Lower leg skin (tissue), 4 donors: ENCODE data around the gene ERRFI1. TPM values are rescaled to one million over a fixed set of nuclear protein-coding genes. Genes with fewer than 3 reads are reported as not detected.

Source experiments
- DNase-seq, 2 donors: peaks; one replicate each; pipeline ENCODE4 v3.0.0-alpha.2; 2019; ENCODE audit warnings: low spot score in 2 of 2
- H3K4me3 ChIP-seq: fragments of 200-600 bp; sonication (generic); 2 replicates; pipeline ENCODE4 v1.5.1; 2017; ENCODE audit warnings: mild to moderate bottlenecking, low read depth; ENCODE audit not compliant: poor library complexity, severe bottlenecking
- POLR2A ChIP-seq, 2 donors: fragments of 450-650 bp; IDR thresholded peaks; one replicate each; pipeline ENCODE4 v1.6.1; 2016 to 2017; ENCODE audit warnings: antibody characterized with exemption in 2 of 2, mild to moderate bottlenecking in 1 of 2, moderate library complexity in 1 of 2
- WGBS, 2 donors: methylation state at CpG; one replicate each; pipeline ENCODE4 v1.1.5; 2018; 5-methylcytosine and 5-hydroxymethylcytosine counted together
- intact Hi-C: fragments of 100-400 bp; cut with DNase I; formaldehyde crosslinking; loops from one replicate; pipeline ENCODE4 v1.15.0; 2023; ENCODE audit warnings: low total_unique reads
- total RNA-seq, 4 donors: library from RNA; depleted of rRNA; stranded (reverse); fragments of >200 nt; gene quantifications; one replicate each; pipeline ENCODE4 v1.1.0, GENCODE V29; 2016
- TF ChIP-seq, protein P1 (sequence below), 3 donors: fragments of 450-650 bp; IDR thresholded peaks; one replicate each; pipeline ENCODE4 v1.5.1; 2016; ENCODE audit warnings: antibody characterized with exemption in 3 of 3, mild to moderate bottlenecking in 3 of 3, moderate library complexity in 2 of 3

Gene ERRFI1
- total RNA-seq, 4 donors from 2014 or later = 93.6 to 566 (median 163) TPM

DNA sequence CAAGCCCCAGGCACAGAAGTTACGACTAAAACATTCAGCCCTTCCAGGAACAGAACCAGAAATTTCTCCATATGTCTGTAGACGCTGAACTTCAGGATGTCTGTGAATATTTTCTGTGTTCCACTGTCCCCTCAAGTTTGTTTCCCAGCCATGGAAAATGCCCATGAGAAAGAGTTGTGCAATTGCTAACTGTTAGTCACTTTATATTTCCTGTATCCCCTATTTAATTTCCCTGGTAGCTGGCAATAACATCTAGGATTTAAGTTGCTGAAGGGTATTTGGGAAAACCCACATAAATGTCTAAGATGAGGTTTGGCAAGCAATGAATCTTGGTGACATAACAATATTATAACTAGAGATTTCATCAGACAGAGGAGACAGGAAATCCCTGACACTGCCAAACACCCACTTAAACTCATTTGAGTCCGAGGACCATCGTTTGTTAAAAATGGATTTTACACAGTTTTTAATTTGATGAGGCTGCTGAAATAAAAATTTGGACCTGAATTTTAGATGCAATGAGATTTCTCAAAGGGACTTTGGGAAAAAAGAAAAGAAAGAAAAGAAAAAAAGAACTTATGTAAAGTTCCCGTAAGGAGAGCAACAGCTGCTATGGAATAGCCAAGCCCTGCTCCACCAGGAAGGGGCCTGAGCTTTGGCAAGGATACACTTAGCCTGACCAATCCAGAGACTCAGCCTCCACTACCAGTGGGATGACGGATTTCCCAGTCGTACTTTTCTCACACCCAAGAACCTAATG lies 21.8 kb upstream of the ERRFI1 start:
- WGBS, 2 donors = 31 to 32% methylated on average over 7 of the region's 7 CpGs
- TF ChIP-seq, protein P1, sequence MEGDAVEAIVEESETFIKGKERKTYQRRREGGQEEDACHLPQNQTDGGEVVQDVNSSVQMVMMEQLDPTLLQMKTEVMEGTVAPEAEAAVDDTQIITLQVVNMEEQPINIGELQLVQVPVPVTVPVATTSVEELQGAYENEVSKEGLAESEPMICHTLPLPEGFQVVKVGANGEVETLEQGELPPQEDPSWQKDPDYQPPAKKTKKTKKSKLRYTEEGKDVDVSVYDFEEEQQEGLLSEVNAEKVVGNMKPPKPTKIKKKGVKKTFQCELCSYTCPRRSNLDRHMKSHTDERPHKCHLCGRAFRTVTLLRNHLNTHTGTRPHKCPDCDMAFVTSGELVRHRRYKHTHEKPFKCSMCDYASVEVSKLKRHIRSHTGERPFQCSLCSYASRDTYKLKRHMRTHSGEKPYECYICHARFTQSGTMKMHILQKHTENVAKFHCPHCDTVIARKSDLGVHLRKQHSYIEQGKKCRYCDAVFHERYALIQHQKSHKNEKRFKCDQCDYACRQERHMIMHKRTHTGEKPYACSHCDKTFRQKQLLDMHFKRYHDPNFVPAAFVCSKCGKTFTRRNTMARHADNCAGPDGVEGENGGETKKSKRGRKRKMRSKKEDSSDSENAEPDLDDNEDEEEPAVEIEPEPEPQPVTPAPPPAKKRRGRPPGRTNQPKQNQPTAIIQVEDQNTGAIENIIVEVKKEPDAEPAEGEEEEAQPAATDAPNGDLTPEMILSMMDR (IDR thresholded peaks at IDR 0.05) = no peak
- TF ChIP-seq POLR2A (IDR thresholded peaks at IDR 0.05) = no peak
- intact Hi-C loops = no loop called here

DNA sequence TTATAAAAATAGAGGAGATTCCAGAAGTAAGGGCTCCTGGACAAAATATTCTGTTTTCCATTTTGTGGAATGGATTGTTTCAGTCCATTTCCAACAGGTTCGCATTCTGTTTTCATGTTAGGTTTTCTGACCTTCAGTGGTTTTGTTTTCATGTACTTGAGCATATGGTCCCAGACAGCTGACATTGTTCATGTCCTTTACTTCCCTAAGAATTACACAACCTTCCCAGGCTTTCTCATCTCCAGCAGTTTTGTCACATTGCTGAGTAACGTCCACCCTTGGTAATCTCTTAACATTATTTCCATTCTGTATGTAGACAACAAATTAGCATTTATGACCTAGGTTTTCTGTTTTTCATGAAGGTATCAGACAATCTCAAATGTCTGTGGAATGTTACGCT lies 21.0 kb upstream of the ERRFI1 start:
- WGBS, 2 donors = 71 to 74% methylated on average over 3 of the region's 3 CpGs
- DNase-seq = no peak
- intact Hi-C loops = no loop called here

More for the DNA sequence above, 21.8 kb upstream of the ERRFI1 start:
- DNase-seq = no peak
- H3K4me3 ChIP-seq = no peak overlapping the region

DNA sequence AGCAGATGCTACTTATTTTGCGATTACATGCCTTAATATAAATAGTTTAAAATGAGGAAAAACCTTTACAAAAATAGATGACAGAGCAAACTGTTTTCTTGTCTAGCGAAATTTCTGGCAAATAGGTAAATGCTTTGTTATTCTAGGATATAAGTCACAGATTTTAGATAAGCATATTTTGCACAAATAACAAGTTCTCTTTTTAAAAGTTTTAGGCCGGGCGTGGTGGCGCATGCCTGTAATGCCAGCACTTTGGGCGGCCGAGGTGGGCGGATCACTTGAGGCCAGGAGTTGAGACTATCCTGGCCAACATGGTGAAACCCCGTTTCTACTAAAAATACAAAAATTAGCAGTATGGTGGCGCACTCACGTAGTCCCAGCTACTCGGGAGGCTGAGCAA lies 20.3 kb upstream of the ERRFI1 start:
- 86 to 91% methylated on average over 12 of the region's 12 CpGs for WGBS, 2 donors
- no peak overlapping the region for H3K4me3 ChIP-seq
- intact Hi-C loops = no loop called here
- TF ChIP-seq POLR2A (IDR thresholded peaks at IDR 0.05) = no peak
- TF ChIP-seq, protein P1 (IDR thresholded peaks at IDR 0.05) = no peak
- no peak for DNase-seq

More for the DNA sequence above, 21.0 kb upstream of the ERRFI1 start:
- H3K4me3 ChIP-seq = no peak overlapping the region
- TF ChIP-seq, protein P1 (IDR thresholded peaks at IDR 0.05) = no peak
- TF ChIP-seq POLR2A (IDR thresholded peaks at IDR 0.05) = no peak

DNA sequence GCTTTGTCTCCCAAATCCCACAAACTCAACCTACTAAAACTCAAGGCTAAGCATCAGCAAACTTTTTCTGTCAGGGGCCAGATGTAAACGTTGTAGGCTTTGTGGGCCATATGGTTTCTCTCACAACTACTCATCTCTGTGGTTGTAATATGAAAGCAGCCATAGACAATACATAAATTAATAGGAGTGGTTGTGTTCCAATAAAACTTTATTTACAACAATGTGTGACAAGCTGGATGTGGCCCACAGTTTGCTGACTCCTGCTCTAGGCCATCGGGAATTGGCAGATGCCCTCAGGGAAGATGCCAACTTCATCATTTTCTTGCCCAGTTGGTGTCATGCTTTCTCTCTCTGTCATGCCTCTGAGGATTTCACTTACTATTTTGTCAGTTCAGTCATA lies 17.5 kb upstream of the ERRFI1 start:
- TF ChIP-seq, protein P1 (IDR thresholded peaks at IDR 0.05) = no peak
- TF ChIP-seq POLR2A (IDR thresholded peaks at IDR 0.05) = no peak
- no peak for DNase-seq
- H3K4me3 ChIP-seq = no peak overlapping the region
- intact Hi-C loops = no loop called here
- WGBS, 2 donors = 64 to 66% methylated on average over 2 of the region's 2 CpGs

DNA sequence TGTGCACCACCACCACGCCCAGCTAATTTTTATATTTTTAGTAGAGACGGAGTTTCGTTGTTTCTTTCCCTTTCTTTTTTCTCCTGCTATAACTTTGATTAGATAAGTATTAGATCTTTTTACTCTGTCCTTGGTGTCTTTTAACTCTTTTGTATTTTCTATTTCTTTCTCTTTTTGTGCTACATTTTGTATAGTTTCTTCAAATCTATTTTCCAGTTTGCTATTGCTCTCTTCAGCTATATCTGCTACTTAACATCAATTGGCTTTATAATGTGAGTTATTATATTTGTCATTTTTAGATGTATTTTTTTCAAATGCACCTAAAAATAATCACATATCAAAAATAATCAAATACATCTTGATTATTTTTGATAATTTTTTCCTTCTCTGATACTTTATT lies 16.0 kb upstream of the ERRFI1 start:
- TF ChIP-seq, protein P1 (IDR thresholded peaks at IDR 0.05) = no peak
- TF ChIP-seq POLR2A (IDR thresholded peaks at IDR 0.05) = no peak
- intact Hi-C loops = no loop called here
- no peak for DNase-seq
- H3K4me3 ChIP-seq = no peak overlapping the region
- WGBS, 2 donors = 95 to 97% methylated on average over 3 of the region's 3 CpGs

DNA sequence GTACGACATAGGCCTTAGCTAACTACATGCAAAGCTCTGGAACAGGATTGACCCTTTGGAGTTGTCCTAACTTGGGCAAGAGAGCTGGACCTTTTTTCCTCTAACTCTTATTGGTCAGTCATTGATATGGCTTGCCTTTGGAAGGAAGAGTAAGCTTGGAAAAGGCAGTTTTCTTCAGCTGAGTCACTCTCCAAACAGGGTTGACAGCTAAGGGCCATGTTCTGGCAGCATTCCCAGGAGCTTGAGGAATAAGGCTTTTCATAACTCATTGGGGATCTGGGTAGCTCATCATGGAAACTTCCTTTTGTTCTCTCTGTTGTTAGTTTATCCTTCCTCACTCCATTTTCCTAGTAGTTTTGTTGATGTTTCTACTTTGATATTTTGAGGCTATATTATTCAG lies 14.5 kb upstream of the ERRFI1 start:
- WGBS, 2 donors = 68 to 82% methylated on average over 1 of the region's 1 CpG
- no peak overlapping the region for H3K4me3 ChIP-seq
- peak; percentile 82 to 89 for DNase-seq
- intact Hi-C loops = no loop called here
- TF ChIP-seq POLR2A (IDR thresholded peaks at IDR 0.05) = no peak
- TF ChIP-seq, protein P1 (IDR thresholded peaks at IDR 0.05) = no peak
